K562 (cell line): ENCODE measurements around the gene CALML3. TPM values are rescaled to one million over a fixed set of nuclear protein-coding genes. Genes with fewer than 3 reads are reported as not detected.

Source experiments
- ATF1 ChIP-seq, 2 experiments: fragments of 450-650 bp in 1 of 2; IDR thresholded peaks; 2 replicates each; pipeline ENCODE4 v1.6.1; 2016; ENCODE audit warnings: missing compliant biosample characterization in 1 of 2, missing genetic modification characterization in 1 of 2
- ATF2 ChIP-seq: sonication (generic); formaldehyde crosslinking; IDR thresholded peaks from 2 replicates; pipeline ENCODE4 v1.8.1; 2022; ENCODE audit warnings: missing genetic modification reagents
- CREB5 ChIP-seq: fragments of 250-450 bp; sonication (Bioruptor Pico); IDR thresholded peaks from 2 replicates; pipeline ENCODE4 v1.5.0; 2020; ENCODE audit warnings: mild to moderate bottlenecking
- DPF2 ChIP-seq: fragments of 450-650 bp; IDR thresholded peaks from 2 replicates; pipeline ENCODE4 v1.6.1; 2016
- ERF ChIP-seq: fragments of 450-650 bp; formaldehyde crosslinking; IDR thresholded peaks from 2 replicates; pipeline ENCODE4 v1.4.0; 2020; ENCODE audit warnings: mild to moderate bottlenecking, mixed read lengths
- FOXA3 ChIP-seq, 2 experiments: fragments of 450-650 bp in 1 of 2; sonication (generic) in 1 of 2; formaldehyde crosslinking; IDR thresholded peaks in 1 of 2; conservative IDR thresholded peaks in 1 of 2; 2 replicates each; pipeline versions ENCODE4 v1.4.0 to v1.8.0; 2020 to 2022; ENCODE audit warnings: mild to moderate bottlenecking in 2 of 2, missing genetic modification reagents in 1 of 2
- GABPB2 ChIP-seq: fragments of 250-450 bp; sonication (Bioruptor Pico); conservative IDR thresholded peaks from 2 replicates; pipeline ENCODE4 v1.5.1; 2021; ENCODE audit warnings: mild to moderate bottlenecking
- HDAC6 ChIP-seq: IDR thresholded peaks from 2 replicates; pipeline ENCODE4 v1.6.1; 2012; ENCODE audit warnings: low read depth, mild to moderate bottlenecking, control low read depth, inconsistent platforms, low read length, moderate library complexity
- KDM5B ChIP-seq: fragments of 200-600 bp; sonication (generic); IDR thresholded peaks from 2 replicates; pipeline ENCODE4 v1.6.1; 2012; ENCODE audit warnings: low read depth, mild to moderate bottlenecking, moderate library complexity, low read length, control low read depth, inconsistent platforms; ENCODE audit not compliant: insufficient replicate concordance
- MLLT1 ChIP-seq, 2 experiments: fragments of 450-650 bp; IDR thresholded peaks; 2 replicates each; pipeline ENCODE4 v1.6.1; 2016
- PCBP2 ChIP-seq: fragments of 200-400 bp; formaldehyde crosslinking; IDR thresholded peaks from 2 replicates; pipeline ENCODE4 v1.6.1; 2018; ENCODE audit warnings: low read length, low read depth, mild to moderate bottlenecking, moderate library complexity; ENCODE audit not compliant: poor library complexity, severe bottlenecking
- PHF8 ChIP-seq: fragments of 200-600 bp; sonication (generic); IDR thresholded peaks from 2 replicates; pipeline ENCODE4 v1.6.1; 2012; ENCODE audit warnings: mixed run types, mild to moderate bottlenecking, inconsistent platforms, low read length, moderate library complexity, borderline replicate concordance
- POLR2H ChIP-seq: IDR thresholded peaks from 2 replicates; pipeline ENCODE4 v1.6.1; 2016; ENCODE audit warnings: missing genetic modification characterization, low read depth, mild to moderate bottlenecking, control low read depth, missing compliant biosample characterization, moderate library complexity
- RB1 ChIP-seq: fragments of 450-650 bp; IDR thresholded peaks from 2 replicates; pipeline ENCODE4 v1.6.1; 2017; ENCODE audit warnings: low read depth, mild to moderate bottlenecking
- RBBP5 ChIP-seq: fragments of 200-600 bp; sonication (generic); IDR thresholded peaks from 2 replicates; pipeline ENCODE4 v1.6.1; 2012; ENCODE audit warnings: borderline replicate concordance, mild to moderate bottlenecking, low read length, control low read depth, inconsistent platforms; ENCODE audit not compliant: insufficient read depth, poor library complexity, severe bottlenecking
- SOX6 ChIP-seq: fragments of 450-650 bp; IDR thresholded peaks from 2 replicates; pipeline ENCODE4 v1.6.1; 2014; ENCODE audit warnings: mild to moderate bottlenecking
- SRSF7 ChIP-seq: fragments of 200-400 bp; formaldehyde crosslinking; optimal IDR thresholded peaks from 2 replicates; pipeline ENCODE3; 2017; ENCODE audit warnings: mild to moderate bottlenecking, low read depth, low read length
- ZNF232 ChIP-seq: sonication (generic); formaldehyde crosslinking; IDR thresholded peaks from 2 replicates; pipeline ENCODE4 v1.8.0; 2022; ENCODE audit warnings: mild to moderate bottlenecking, missing genetic modification reagents
- ZNF586 ChIP-seq: fragments of 450-650 bp; formaldehyde crosslinking; conservative IDR thresholded peaks from 2 replicates; pipeline ENCODE4 v1.4.0; 2020; ENCODE audit warnings: mild to moderate bottlenecking, moderate library complexity
- ZNF639 ChIP-seq, 2 experiments: fragments of 200-800 bp in 1 of 2; sonication (Bioruptor generic) in 1 of 2; sonication (generic) in 1 of 2; formaldehyde crosslinking in 1 of 2; IDR thresholded peaks in 1 of 2; conservative IDR thresholded peaks in 1 of 2; 2 replicates each; pipeline versions ENCODE4 v1.5.0 to v1.6.1; 2016 to 2020; ENCODE audit warnings: missing compliant biosample characterization in 1 of 2, missing genetic modification characterization in 1 of 2, missing genetic modification reagents in 1 of 2
- ZNF707 ChIP-seq: fragments of 250-450 bp; sonication (Bioruptor Pico); conservative IDR thresholded peaks from 2 replicates; pipeline ENCODE4 v1.8.0; 2022; ENCODE audit warnings: inconsistent platforms, mild to moderate bottlenecking, moderate library complexity
- ZNF764 ChIP-seq: fragments of 250-450 bp; sonication (Bioruptor Pico); IDR thresholded peaks from 2 replicates; pipeline ENCODE4 v1.4.0; 2020; ENCODE audit warnings: low read depth, mild to moderate bottlenecking, moderate library complexity
- ZSCAN29 ChIP-seq: fragments of 450-650 bp; IDR thresholded peaks from 2 replicates; pipeline ENCODE4 v1.6.1; 2017
- polyA plus RNA-seq, 8 experiments: library from polyadenylated mRNA; depleted of rRNA in 4 of 8; stranded (reverse) in 5 of 8; unstranded in 3 of 8; fragments of >200 nt; fragmentation: Nextera tagmentation in 2 of 8; fragmentation: Illumina TruSeq in 1 of 8; extraction: Ambion mirVana in 2 of 8; extraction: Trizol in 1 of 8; gene quantifications; 2 replicates each; pipeline versions ENCODE4 v1.2.1 to v1.2.3, GENCODE V29; 2011 to 2014; ENCODE audit warnings: inconsistent platforms in 1 of 8, missing spikeins in 1 of 8
- total RNA-seq, 7 experiments: library from RNA; depleted of rRNA in 6 of 7; stranded (reverse); fragments of >200 nt in 6 of 7; fragmentation: Illumina TruSeq in 2 of 7; extraction: Trizol in 2 of 7; gene quantifications; 2 replicates each; pipeline versions ENCODE4 v1.2.1 to v1.2.3, GENCODE V29; 2011 to 2021; ENCODE audit warnings: low replicate concordance in 1 of 7

Gene CALML3
- total and polyA plus RNA-seq, 9 of the 15 experiments (the other 6 are each of a cell fraction or from before 2014, with no cell fraction given), result not detected

GRCh38 chr10:5478694-5479305 lies 46.0 kb upstream of the CALML3 start (continued):
- TF ChIP-seq ATF1 (CRISPR knock-in tag; IDR thresholded peaks at IDR 0.05), result no peak
- TF ChIP-seq ATF1 (tag; IDR thresholded peaks at IDR 0.05), result no peak
- no peak for TF ChIP-seq ZNF707 (CRISPR knock-in tag)
- TF ChIP-seq SOX6, result no peak
- no peak for TF ChIP-seq ZNF764
- TF ChIP-seq ZSCAN29, result no peak
- TF ChIP-seq GABPB2, result no peak
- no peak for TF ChIP-seq ZNF586
- TF ChIP-seq KDM5B, result peak; percentile 28
- no peak for TF ChIP-seq ZNF232 (CRISPR knock-in tag)
- no peak for TF ChIP-seq FOXA3 (CRISPR knock-in tag; conservative IDR thresholded peaks at IDR 0.05 in 1 of 2, IDR thresholded peaks at IDR 0.05 in 1 of 2)
- TF ChIP-seq MLLT1 (IDR thresholded peaks at IDR 0.05), result peak in 1 of 2 experiments; percentile 12; a peak in 2 of 4 replicates
- no peak for TF ChIP-seq CREB5 (CRISPR knock-in tag)
- peak; percentile 15; the same call in 1 of the 2 replicates for TF ChIP-seq PHF8
- TF ChIP-seq ATF2, result no peak
- TF ChIP-seq ZNF639 (CRISPR knock-in tag; conservative IDR thresholded peaks at IDR 0.05 in 1 of 2, IDR thresholded peaks at IDR 0.05 in 1 of 2), result no peak
- no peak for TF ChIP-seq PCBP2
- no peak for TF ChIP-seq HDAC6
- peak; percentile 26; the same call in 1 of the 2 replicates for TF ChIP-seq POLR2H (tag)
- TF ChIP-seq SRSF7, result no peak
- TF ChIP-seq RBBP5, result peak; percentile 56
- TF ChIP-seq ERF (CRISPR knock-in tag), result peak; percentile 5; the same call in 1 of the 2 replicates
- 0 out of 2 replicates have a peak, but pooled peaks have one; percentile 7 for TF ChIP-seq RB1
- no peak for TF ChIP-seq DPF2
